A549 treated with GW870086 at 1 μM for 4 hours (cell line): ENCODE results near the gene ZNG1A. TPM values are rescaled to one million over a fixed set of nuclear protein-coding genes. Genes with fewer than 3 reads are reported as not detected.

ENCODE experiments used
- total RNA-seq: library from RNA; stranded (reverse); fragments of 200-300 nt; extraction: Qiagen RNA extraction; gene quantifications from 5 replicates; pipeline ENCODE4 v1.2.3, GENCODE V29; 2022; ENCODE audit warnings: low read depth

Gene ZNG1A
- 25.9 to 28.4 TPM (median 27.7 TPM) in 5 replicates for total RNA-seq

DNA sequence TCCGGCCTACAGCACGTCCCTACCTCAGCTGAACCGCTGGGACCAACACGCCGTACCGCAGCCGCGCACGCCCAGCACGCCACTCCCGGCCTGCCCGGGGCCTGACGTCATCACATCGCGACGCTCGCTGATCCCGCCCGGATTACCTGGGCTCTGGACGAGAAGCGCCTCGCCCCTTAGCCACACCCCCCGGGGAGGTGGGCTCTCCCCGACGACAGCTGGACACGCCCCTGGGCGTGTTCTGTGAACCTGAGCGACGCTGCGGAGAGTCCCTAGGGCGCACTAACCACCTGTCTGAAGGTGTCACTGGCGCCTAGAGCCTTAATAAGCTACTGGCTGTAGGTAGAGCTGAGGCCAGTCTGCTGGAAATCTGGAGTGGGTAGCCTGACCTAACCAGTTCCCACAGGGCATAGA is at the start of gene ZNG1A:
ZNG1A (minus strand) TSS at position 87 of the 414 bp plus-strand sequence. CDS start 87 bp downstream, outside the sequence.

DNA sequence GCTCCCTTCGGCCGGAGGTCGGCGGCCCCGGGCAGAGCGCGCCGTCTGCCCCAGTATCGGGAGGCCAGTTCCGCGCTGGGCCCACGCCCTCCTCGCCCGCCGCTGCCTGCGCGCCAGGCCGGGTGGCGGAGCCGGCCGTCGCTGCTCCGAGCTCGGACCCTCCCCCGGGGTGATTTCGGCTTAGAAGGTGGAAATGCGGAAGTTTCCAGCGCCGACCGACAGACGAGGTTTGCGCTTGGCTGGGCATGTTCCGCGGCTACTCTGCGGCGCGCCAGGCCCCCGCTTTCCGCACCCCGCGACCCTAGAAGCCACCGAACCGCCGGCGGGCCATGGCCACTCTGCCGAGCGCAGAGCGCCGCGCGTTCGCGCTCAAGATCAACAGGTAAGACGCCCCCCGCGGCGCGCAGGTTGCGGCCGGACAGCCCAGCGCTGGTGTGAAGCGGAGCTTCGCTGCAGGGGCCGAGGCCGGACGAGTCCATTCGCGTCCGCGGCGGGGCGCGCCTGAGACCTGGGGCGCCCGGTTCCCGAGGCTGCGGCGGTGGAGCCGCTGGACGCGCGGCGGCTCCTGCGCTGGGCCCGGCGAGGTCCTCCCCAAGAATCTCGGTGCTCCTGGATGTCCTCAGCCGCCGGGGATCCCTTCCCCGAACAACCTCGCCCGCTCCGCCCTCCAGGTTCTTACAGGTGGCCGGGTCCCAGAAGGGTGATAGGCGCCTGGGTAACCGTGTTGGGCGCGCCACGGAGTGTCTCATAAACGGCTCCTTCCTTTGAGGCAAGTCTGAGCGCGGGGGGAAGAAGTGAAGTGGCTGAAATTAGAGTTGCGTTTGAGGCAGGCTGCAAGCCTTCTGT is 36.0 kb upstream of the ZNG1A start, which contains the start of gene DOCK8:
DOCK8 (plus strand) TSS at position 218 of the 846 bp plus-strand sequence; CDS start at position 330, 112 bp downstream.

DNA sequence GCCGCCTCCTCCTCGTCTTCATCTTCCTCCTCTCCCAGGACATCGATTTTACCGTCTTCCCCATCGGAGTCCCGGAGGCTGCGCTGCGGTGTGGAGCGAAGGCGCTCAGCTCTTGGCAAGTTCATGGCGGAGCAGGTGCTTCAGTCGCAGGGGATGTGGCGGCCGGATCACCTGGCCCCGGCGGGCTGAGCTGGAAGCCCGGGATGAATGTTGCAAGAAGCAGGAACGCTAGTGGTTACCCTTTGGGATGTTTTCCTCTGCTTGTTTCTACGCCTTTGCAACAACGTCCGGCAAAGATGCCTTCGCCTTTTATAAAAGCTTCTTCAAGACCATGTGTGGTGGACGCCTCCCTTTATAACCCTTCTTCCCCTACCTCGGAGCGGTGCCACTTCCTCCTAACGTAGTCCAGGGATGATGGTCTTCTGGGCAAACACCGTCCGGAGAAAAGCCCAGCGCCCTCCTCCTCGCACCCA is 60.8 kb downstream of the ZNG1A start, which contains the start of gene FOXD4:
FOXD4 (minus strand) TSS at position 423 of the 473 bp plus-strand sequence; CDS start at position 125, 298 bp downstream.

Other genes with a start within 250 kb of the ZNG1A start
- gene WASHC1, start 149.6 kb downstream of the ZNG1A start, total RNA-seq = 7.1 to 12.4 TPM (median 10.7 TPM) in 5 replicates
- 0.24 to 0.83 TPM (median 0.44 TPM) in 5 replicates for gene FOXD4, start 60.6 kb downstream of the ZNG1A start, total RNA-seq
- gene DOCK8, start 35.8 kb upstream of the ZNG1A start, total RNA-seq = 0.17 to 0.43 TPM (median 0.29 TPM) in 5 replicates